Measurements from ENCODE around the gene HP1BP3.

DNA sequence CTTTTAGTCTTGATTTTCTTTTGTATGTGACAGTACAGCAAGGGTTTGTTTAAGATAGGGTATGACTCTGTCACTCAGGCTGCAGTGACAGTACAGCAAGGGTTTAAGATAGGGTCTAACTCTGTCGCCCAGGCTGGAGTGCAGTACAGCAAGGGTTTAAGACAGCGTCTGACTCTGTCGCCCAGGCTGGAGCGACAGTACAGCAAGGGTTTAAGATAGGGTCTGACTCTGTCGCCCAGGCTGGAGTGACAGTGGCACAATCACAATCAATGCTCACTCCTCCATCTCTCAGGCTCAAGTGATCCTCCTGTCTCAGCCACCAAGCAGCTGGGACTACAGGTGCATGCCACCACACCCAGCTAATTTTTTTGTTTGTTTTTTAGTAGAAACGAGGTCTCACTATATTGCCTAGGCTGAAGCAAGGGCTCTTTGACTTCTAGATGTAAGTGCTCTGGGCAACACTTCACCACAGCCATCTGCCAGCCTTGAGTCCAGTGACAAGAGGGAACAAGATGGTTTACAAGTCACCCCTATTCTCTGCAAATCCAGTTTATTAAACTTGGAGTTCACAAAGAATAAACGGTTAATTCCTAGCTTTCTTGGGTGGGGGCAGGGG is 53.6 kb downstream of the HP1BP3 start:
- TF ChIP-seq CTCF (IDR thresholded peaks at IDR 0.05) (no peak), POLR2AphosphoS5 (IDR thresholded peaks at IDR 0.05) (no peak), EP300 (IDR thresholded peaks at IDR 0.05) (no peak)
